GM12891 (cell line): ENCODE results near the gene ASPG.

Experiments
- POLR2A ChIP-seq: IDR thresholded peaks from 2 replicates; pipeline ENCODE4 v1.6.1; 2011; ENCODE audit warnings: low read depth, low read length, control low read depth
- POLR2AphosphoS5 ChIP-seq: IDR thresholded peaks from 2 replicates; pipeline ENCODE4 v1.6.1; 2011; ENCODE audit warnings: low read depth, low read length, control low read depth
- POU2F2 ChIP-seq: IDR thresholded peaks from 2 replicates; pipeline ENCODE4 v1.6.1; 2011; ENCODE audit warnings: low read depth, mild to moderate bottlenecking, control low read depth, low read length, moderate library complexity
- TAF1 ChIP-seq: IDR thresholded peaks from 2 replicates; pipeline ENCODE4 v1.6.1; 2011; ENCODE audit warnings: low read depth, low read length, control low read depth

DNA sequence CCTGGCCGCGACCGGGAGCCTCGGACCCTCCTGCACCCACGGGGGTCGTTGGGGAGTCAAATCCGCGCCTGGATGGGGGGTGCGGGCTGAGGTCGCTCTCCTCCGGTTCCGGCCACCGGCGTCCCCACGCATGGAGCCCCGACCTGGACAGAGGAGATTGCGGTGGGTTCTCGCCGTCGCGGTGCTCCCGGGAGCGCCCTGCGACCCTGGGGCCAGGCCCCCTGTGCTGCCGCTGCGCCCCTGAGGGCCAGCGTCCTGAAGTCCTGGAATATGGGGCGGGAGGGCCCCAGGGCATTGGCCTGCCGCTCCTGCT lies 345 bp downstream of the ASPG start:
- TF ChIP-seq POLR2AphosphoS5, result no peak
- TF ChIP-seq POLR2A, result no peak
- TF ChIP-seq TAF1, result no peak
- no peak for TF ChIP-seq POU2F2
